Neural progenitor cell (in vitro differentiated cells): Measurements from ENCODE around the gene CDK12.

Experiments
- CTCF ChIP-seq: fragments of 200-600 bp; sonication (generic); IDR thresholded peaks from 2 replicates; pipeline ENCODE4 v1.5.1; 2017; ENCODE audit warnings: antibody characterized with exemption, mild to moderate bottlenecking
- EZH2 ChIP-seq: fragments of 200-600 bp; sonication (generic); IDR thresholded peaks from 2 replicates; pipeline ENCODE4 v1.6.1; 2017; ENCODE audit warnings: antibody characterized with exemption, mild to moderate bottlenecking, moderate library complexity
- EZH2phosphoT487 ChIP-seq: fragments of 200-600 bp; sonication (generic); IDR thresholded peaks from 2 replicates; pipeline ENCODE4 v1.6.1; 2017; ENCODE audit warnings: antibody characterized with exemption

DNA sequence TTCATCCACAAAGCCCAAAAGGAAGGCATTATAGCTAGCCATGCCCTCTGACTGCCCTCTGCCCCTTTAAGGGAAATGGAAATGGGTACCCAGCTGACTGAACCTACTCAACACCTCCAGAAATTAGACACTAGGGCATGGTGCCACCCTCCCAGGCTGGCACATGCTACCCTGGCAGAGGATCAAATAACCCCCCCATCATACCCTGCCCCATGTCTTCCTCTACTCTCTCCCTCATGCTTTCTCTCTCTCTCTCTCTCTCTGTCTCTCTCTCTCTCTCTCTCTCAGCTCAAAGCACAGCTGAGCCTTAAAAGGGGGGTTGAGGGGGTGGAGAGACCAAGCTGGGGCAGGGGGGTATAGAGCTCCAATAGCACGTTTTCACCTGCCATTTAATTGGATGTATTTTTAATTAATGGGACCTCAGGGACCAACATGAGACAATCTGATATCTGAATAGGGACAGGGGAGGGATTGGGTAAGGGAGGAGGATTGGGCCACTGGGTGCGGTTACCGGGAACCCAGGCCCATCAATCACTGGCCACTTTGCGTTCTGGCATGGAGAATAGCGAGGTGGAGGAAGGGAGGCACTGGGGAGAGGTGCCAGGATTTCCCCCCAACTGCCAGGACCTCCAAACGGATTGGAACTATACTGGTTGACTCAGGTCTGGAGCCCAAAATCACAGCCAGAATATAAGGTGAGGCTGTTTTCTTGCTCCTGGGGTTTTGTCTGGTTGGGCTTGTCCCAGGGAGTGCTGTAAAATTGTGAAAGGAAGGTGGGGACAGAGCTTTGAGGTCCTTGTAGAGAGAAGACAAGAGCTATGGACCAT, 88.7 kb downstream of the CDK12 start:
- TF ChIP-seq CTCF: no peak
- TF ChIP-seq EZH2: no peak
- TF ChIP-seq EZH2phosphoT487: no peak
